Right lobe of liver (tissue), 6 donors: ENCODE measurements around the gene NAT10. TPM values are rescaled to one million over a fixed set of nuclear protein-coding genes. Genes with fewer than 3 reads are reported as not detected.

Experiments used
- ATAC-seq, 4 donors: fragments of 200-7000 bp; cut with Tn5 transposase; one replicate each; pipeline ENCODE4 v1.9.1; 2020; ENCODE audit warnings: mild to moderate bottlenecking in 4 of 4, moderate library complexity in 4 of 4
- DNase-seq, 3 donors: peaks; one replicate each; pipeline ENCODE4 v3.0.0-alpha.2; 2020
- H3K27ac ChIP-seq, 3 donors: fragments of 200-600 bp; one replicate each; pipeline ENCODE4 v1.8.0; 2022
- H3K27me3 ChIP-seq, 2 donors: fragments of 200-600 bp; one replicate each; pipeline ENCODE4 v1.8.0; 2022
- H3K36me3 ChIP-seq, 4 donors: fragments of 200-600 bp; sonication (generic) in 1 of 4; one replicate each; pipeline versions ENCODE4 v1.5.1 to v1.8.0; 2017 to 2022; ENCODE audit warnings: control low read depth in 1 of 4
- H3K4me1 ChIP-seq, 4 donors: fragments of 200-600 bp; sonication (generic) in 1 of 4; one replicate each; pipeline versions ENCODE4 v1.5.1 to v1.8.0; 2017 to 2022; ENCODE audit warnings: control low read depth in 1 of 4
- H3K4me3 ChIP-seq, 3 donors: fragments of 200-600 bp; one replicate each; pipeline ENCODE4 v1.8.0; 2022
- H3K9me3 ChIP-seq, 4 donors: fragments of 200-600 bp; sonication (generic) in 1 of 4; one replicate each; pipeline versions ENCODE4 v1.5.1 to v1.8.0; 2017 to 2022; ENCODE audit warnings: control low read depth in 1 of 4
- CTCF ChIP-seq, 4 donors: fragments of 200-600 bp in 3 of 4; fragments of 450-650 bp in 1 of 4; IDR thresholded peaks; one replicate each; pipeline versions ENCODE4 v1.5.1 to v1.8.0; 2016 to 2022; ENCODE audit warnings: antibody characterized with exemption in 4 of 4, mild to moderate bottlenecking in 2 of 4
- POLR2A ChIP-seq: fragments of 450-650 bp; IDR thresholded peaks from one replicate; pipeline ENCODE4 v1.6.1; 2017; ENCODE audit warnings: antibody characterized with exemption, mild to moderate bottlenecking
- WGBS: methylation state at CpG from one replicate; pipeline ENCODE4 v1.1.6; 2018; ENCODE audit warnings: low coverage, low lambda C conversion rate; ENCODE audit not compliant: insufficient coverage; ENCODE audit errors: missing lambda C conversion rate; 5-methylcytosine and 5-hydroxymethylcytosine counted together
- intact Hi-C, 2 donors: fragments of 100-400 bp; cut with DNase I; formaldehyde crosslinking; loops; one replicate each; pipeline versions ENCODE4 v1.11.2 to v1.14.1; 2022
- total RNA-seq, 6 experiments: library from RNA; depleted of rRNA in 2 of 6; stranded (reverse); fragments of >200 nt in 2 of 6; fragmentation: NEBNext Ultra II Directional in 3 of 6; extraction: Animal tissue kit (Norgen Biotek cat#: 25700) in 3 of 6; gene quantifications; one replicate each; pipeline versions ENCODE4 v1.1.0 to v1.2.4, GENCODE V29; 2016 to 2023
- donor health status: DM: no; HTN: yes; CAD: no.
- donor health status: DM: no; HTN: no; CAD: no.
- donor health status: DM: no; HTN: no; CAD: no.
- donor health status: DM: no; HTN: yes; CAD: no.
- donor health status: DM: no; HTN: yes; CAD: no.

NAT10 gene
- total RNA-seq, 6 experiments from 2014 or later = 11.9 to 22.9 (median 19.1) TPM

- Histone ChIP-seq H3K4me1 (no peaks in the 10 kb centered on the region), H3K27ac (no peak overlapping the region), H3K27me3 (no peaks in the 10 kb centered on the region), H3K36me3 (peaks cover 0 to 91% (median 34%) of the 10 kb centered on the region in 4 donors), H3K4me3 (no peak overlapping the region), H3K9me3 (no peaks in the 10 kb centered on the region)
- 80% methylated on average over 1 of the region's 11 CpGs for WGBS
- intact Hi-C loops = no loop called here
- TF ChIP-seq CTCF (IDR thresholded peaks at IDR 0.05) (no peak), POLR2A (no peak)
- DNase-seq (no peak), ATAC-seq (no peak)
These were observed 34.7 kb downstream of the NAT10 start for GRCh38 chr11:34140149-34140548.

- no peaks in the 10 kb centered on the region for H3K27me3 ChIP-seq
- DNase-seq = no peak
- TF ChIP-seq POLR2A = no peak
- TF ChIP-seq CTCF (IDR thresholded peaks at IDR 0.05) = no peak
- 74% methylated on average over 1 of the region's 2 CpGs for WGBS
- peaks cover 0 to 91% (median 33%) of the 10 kb centered on the region in 4 donors for H3K36me3 ChIP-seq
- H3K9me3 ChIP-seq = no peaks in the 10 kb centered on the region
- H3K27ac ChIP-seq = no peak overlapping the region
- intact Hi-C loops = no loop called here
- no peaks in the 10 kb centered on the region for H3K4me1 ChIP-seq
- ATAC-seq = peak in 1 of 4 donors; percentile 20
- H3K4me3 ChIP-seq = no peak overlapping the region
These were observed 37.6 kb downstream of the NAT10 start for GRCh38 chr11:34143048-34143447.

- no peak for ATAC-seq
- no peaks in the 10 kb centered on the region for H3K27me3 ChIP-seq
- H3K36me3 ChIP-seq = peaks cover 0 to 80% (median 30%) of the 10 kb centered on the region in 4 donors
- no peak overlapping the region for H3K27ac ChIP-seq
- H3K4me3 ChIP-seq = no peak overlapping the region
- H3K9me3 ChIP-seq = no peaks in the 10 kb centered on the region
- no peaks in the 10 kb centered on the region for H3K4me1 ChIP-seq
- WGBS = 50% methylated on average over 1 of the region's 5 CpGs
- intact Hi-C loops = no loop called here
- no peak for TF ChIP-seq POLR2A
- no peak for TF ChIP-seq CTCF (IDR thresholded peaks at IDR 0.05)
- no peak for DNase-seq
These were observed 39.6 kb downstream of the NAT10 start for GRCh38 chr11:34145073-34145472.

- H3K4me1 ChIP-seq = no peaks in the 10 kb centered on the region
- no peaks in the 10 kb centered on the region for H3K9me3 ChIP-seq
- WGBS = 53% methylated on average over 4 of the region's 8 CpGs
- ATAC-seq = no peak
- H3K27me3 ChIP-seq = no peaks in the 10 kb centered on the region
- no peak overlapping the region for H3K4me3 ChIP-seq
- H3K36me3 ChIP-seq = peaks cover 0 to 76% (median 26%) of the 10 kb centered on the region in 4 donors
- no peak overlapping the region for H3K27ac ChIP-seq
- no peak for DNase-seq
- no peak for TF ChIP-seq POLR2A
- no peak for TF ChIP-seq CTCF (IDR thresholded peaks at IDR 0.05)
- intact Hi-C loops = no loop called here
These were observed 40.5 kb downstream of the NAT10 start for GRCh38 chr11:34145847-34146381.

GRCh38 chr11:34146411-34146810 lies 41.0 kb downstream of the NAT10 start:
- H3K9me3 ChIP-seq = no peaks in the 10 kb centered on the region
- no peak overlapping the region for H3K27ac ChIP-seq
- no peak for DNase-seq
- 95% methylated on average over 4 of the region's 12 CpGs for WGBS
- no peaks in the 10 kb centered on the region for H3K4me1 ChIP-seq
- peaks cover 0 to 73% (median 25%) of the 10 kb centered on the region in 4 donors for H3K36me3 ChIP-seq
- no peak for ATAC-seq
- H3K4me3 ChIP-seq = no peak overlapping the region
- no peaks in the 10 kb centered on the region for H3K27me3 ChIP-seq
- intact Hi-C loops = no loop called here
- TF ChIP-seq CTCF (IDR thresholded peaks at IDR 0.05) (no peak), POLR2A (no peak)
